Measurements from ENCODE around the gene IL2RA. TPM values are rescaled to one million over a fixed set of nuclear protein-coding genes. Genes with fewer than 3 reads are reported as not detected.

The IL2RA gene
- total RNA-seq, 4 donors from 2014 or later: 0.15 to 0.28 TPM; not detected in 2

DNA sequence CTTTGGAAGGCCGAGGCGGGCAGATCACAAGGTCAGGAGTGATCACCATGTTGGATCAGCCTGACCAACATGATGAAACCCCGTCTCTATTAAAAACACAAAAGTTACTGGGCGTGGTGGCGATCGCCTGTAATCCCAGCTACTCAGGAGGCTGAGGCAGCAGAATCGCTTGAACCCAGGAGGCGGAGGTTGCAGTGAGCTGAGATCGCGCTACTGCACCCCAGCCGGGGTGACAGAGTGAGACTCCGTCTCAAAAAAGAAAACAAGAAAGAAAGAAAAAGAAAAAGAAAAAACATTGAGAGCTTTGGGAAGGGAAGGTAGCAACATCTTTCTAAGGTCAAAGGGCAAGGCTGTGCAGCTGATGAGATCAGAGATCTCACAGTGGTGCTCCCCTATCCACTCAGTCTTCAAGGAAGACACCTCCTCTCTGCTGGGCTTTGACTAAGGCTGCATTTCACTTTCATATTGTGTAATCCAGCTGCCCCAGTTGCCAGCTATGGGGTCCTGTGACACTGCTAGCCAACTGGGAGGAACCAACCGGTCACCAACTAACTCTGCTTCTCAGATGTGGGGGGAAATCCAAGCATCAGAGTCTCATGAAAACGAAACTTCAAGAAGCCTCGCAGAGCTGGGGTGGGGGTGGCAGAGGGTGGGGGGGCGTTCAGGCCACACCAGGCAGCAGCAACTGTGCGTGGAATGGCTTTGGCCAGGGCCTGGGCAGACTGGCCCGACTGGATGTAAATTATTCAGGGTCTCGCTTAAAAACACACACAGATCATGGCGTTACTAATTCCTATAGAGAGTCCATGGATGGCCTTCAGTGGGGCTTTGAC is 86.3 kb downstream of the IL2RA start:
- Histone ChIP-seq H3K36me3 (no peaks in the 10 kb centered on the region), H3K4me3 (peak overlapping the region; percentile 79 to 82), H3K4me1 (no peaks in the 10 kb centered on the region), H3K9me3 (no peaks in the 10 kb centered on the region), H3K27ac (peak overlapping the region; percentile 96 to 98), H3K27me3 (no peaks in the 10 kb centered on the region)
- intact Hi-C loops (cut with DNase I; ENCODE audit: low total_unique reads): no loop called here
- peak in 1 of 2 donors; percentile 9 for TF ChIP-seq POLR2A (IDR thresholded peaks at IDR 0.05)
- TF ChIP-seq CTCF (IDR thresholded peaks at IDR 0.05): no peak
- DNase-seq: peak; percentile 70 to 71

GRCh38 chr10:5973069-5973468 is 89.1 kb downstream of the IL2RA start:
- H3K4me3 ChIP-seq: no peak overlapping the region
- no peaks in the 10 kb centered on the region for H3K4me1 ChIP-seq
- H3K27me3 ChIP-seq: no peaks in the 10 kb centered on the region
- DNase-seq: no peak
- TF ChIP-seq POLR2A (IDR thresholded peaks at IDR 0.05) (no peak), CTCF (IDR thresholded peaks at IDR 0.05) (no peak)
- peak overlapping the region; percentile 65 to 72 for H3K27ac ChIP-seq
- intact Hi-C loops (cut with DNase I; ENCODE audit: low total_unique reads): no loop called here
- H3K9me3 ChIP-seq: no peaks in the 10 kb centered on the region
- H3K36me3 ChIP-seq: no peaks in the 10 kb centered on the region

GRCh38 chr10:5971886-5972285 is 90.3 kb downstream of the IL2RA start:
- TF ChIP-seq CTCF (IDR thresholded peaks at IDR 0.05): no peak
- TF ChIP-seq POLR2A (IDR thresholded peaks at IDR 0.05): no peak
- DNase-seq: no peak
- H3K36me3 ChIP-seq: no peaks in the 10 kb centered on the region
- peak overlapping the region; percentile 65 to 72 for H3K27ac ChIP-seq
- no peaks in the 10 kb centered on the region for H3K9me3 ChIP-seq
- H3K4me3 ChIP-seq: no peak overlapping the region
- H3K4me1 ChIP-seq: no peaks in the 10 kb centered on the region
- no peaks in the 10 kb centered on the region for H3K27me3 ChIP-seq
- intact Hi-C loops (cut with DNase I; ENCODE audit: low total_unique reads): no loop called here

DNA sequence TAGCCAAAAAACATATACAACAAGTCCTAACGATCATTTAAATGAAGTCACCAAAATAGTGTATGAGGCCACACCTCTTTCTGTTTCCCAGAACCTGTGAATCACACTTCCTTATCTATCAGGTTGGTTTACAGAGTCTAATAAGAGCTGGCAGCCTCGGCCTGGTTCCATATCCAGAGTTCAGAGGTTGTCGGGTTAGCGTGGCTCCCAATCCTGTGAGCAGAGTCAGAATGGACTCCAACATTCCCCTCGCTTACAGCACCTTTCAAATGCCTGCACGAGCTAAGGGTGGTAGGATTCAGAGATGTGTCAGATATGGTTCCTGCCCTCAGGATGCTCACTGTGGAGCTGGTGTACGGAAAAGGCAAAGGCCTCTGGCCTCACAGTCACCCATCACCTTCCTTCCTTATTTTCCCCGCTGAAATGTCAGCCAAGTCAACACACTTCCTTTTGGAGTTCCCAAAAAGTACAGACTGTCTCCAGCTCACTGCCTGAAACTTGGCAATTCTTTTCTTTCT is 90.8 kb downstream of the IL2RA start:
- TF ChIP-seq POLR2A (IDR thresholded peaks at IDR 0.05) (no peak), CTCF (IDR thresholded peaks at IDR 0.05) (no peak)
- H3K4me1 ChIP-seq: no peaks in the 10 kb centered on the region
- no peaks in the 10 kb centered on the region for H3K36me3 ChIP-seq
- intact Hi-C loops (cut with DNase I; ENCODE audit: low total_unique reads): no loop called here
- DNase-seq: peak in 1 of 2 donors; percentile 45
- H3K4me3 ChIP-seq: no peak overlapping the region
- no peaks in the 10 kb centered on the region for H3K27me3 ChIP-seq
- no peaks in the 10 kb centered on the region for H3K9me3 ChIP-seq
- peak overlapping the region; percentile 65 to 72 for H3K27ac ChIP-seq

DNA sequence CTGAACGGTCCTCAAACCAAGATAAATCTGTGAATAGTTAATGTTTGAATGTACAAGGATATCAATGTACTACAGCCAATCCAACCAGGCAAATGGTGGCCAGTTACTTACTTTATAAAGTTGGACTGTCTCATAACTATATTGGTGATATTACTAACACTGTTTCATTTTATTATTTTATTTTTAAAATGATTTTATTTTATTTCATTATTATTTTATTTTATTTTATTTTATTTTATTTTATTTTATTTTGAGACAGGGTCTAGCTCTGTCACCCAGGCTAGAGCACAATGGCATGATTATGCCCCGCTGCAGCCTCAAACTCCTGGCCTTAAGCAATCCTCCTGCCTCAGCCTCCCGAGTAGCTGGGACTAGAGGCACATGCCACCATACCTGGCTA is 91.6 kb downstream of the IL2RA start:
- Histone ChIP-seq H3K36me3 (no peaks in the 10 kb centered on the region), H3K9me3 (no peaks in the 10 kb centered on the region), H3K27ac (peak overlapping the region; percentile 65 to 72), H3K27me3 (no peaks in the 10 kb centered on the region), H3K4me3 (no peak overlapping the region), H3K4me1 (no peaks in the 10 kb centered on the region)
- no peak for DNase-seq
- TF ChIP-seq CTCF (IDR thresholded peaks at IDR 0.05) (no peak), POLR2A (IDR thresholded peaks at IDR 0.05) (no peak)
- intact Hi-C loops (cut with DNase I; ENCODE audit: low total_unique reads): no loop called here
